SK-N-SH (cell line): ENCODE data around the gene ZNF692. TPM values are rescaled to one million over a fixed set of nuclear protein-coding genes. Genes with fewer than 3 reads are reported as not detected.
A peak's percentile ranks its signal among the peaks of the same experiment; 100 is the strongest.

Experiments
- CTCF ChIA-PET: fragments of 300-600, 350-600 bp; formaldehyde crosslinking; extraction: SDS; loops from one replicate; lab custom pipeline; 2021; lab: Yijun Ruan, JAX
- POLR2A ChIA-PET: fragments of 350-600 bp; sonication (Branson Sonifier 250); formaldehyde crosslinking; extraction: SDS; loops from one replicate; lab custom pipeline; 2020; ENCODE audit warnings: antibody characterized with exemption, inconsistent platforms; lab: Yijun Ruan, JAX
- DNase-seq: peaks from one replicate; pipeline ENCODE4 v3.0.0; 2012
- H2AFZ ChIP-seq: fragments of 200-600 bp; sonication (generic); 2 replicates; pipeline ENCODE4 v1.8.1; 2016; ENCODE audit warnings: antibody characterized with exemption, mild to moderate bottlenecking, low read depth
- H3F3A ChIP-seq: fragments of 200-600 bp; sonication (generic); replicated peaks from 2 replicates; pipeline ENCODE3; 2016; ENCODE audit warnings: antibody characterized with exemption, mild to moderate bottlenecking; ENCODE audit not compliant: insufficient read depth
- H3K27ac ChIP-seq, 2 experiments: fragments of 200-500 bp in 1 of 2; fragments of 200-600 bp in 1 of 2; sonication (Bioruptor generic) in 1 of 2; sonication (generic), shearing (Covaris generic) in 1 of 2; 2 replicates each; pipeline versions ENCODE4 v1.5.1 to v1.6.1; 2014 to 2016; ENCODE audit warnings: low read depth in 2 of 2, inconsistent platforms in 1 of 2, low read length in 1 of 2, mild to moderate bottlenecking in 1 of 2, mixed read lengths in 1 of 2
- H3K27me3 ChIP-seq: fragments of 200-600 bp; sonication (generic), shearing (Covaris generic); 2 replicates; pipeline ENCODE4 v1.6.1; 2016; ENCODE audit warnings: mixed run types; ENCODE audit not compliant: insufficient read depth
- H3K36me3 ChIP-seq, 2 experiments: fragments of 200-500 bp in 1 of 2; fragments of 200-600 bp in 1 of 2; sonication (Bioruptor generic) in 1 of 2; sonication (generic) in 1 of 2; replicated peaks in 1 of 2; 2 replicates each; pipeline versions ENCODE3 to v1.5.1; 2014 to 2016; ENCODE audit warnings: low read length in 1 of 2, mild to moderate bottlenecking in 1 of 2; ENCODE audit not compliant: insufficient read depth in 2 of 2, control insufficient read depth in 1 of 2
- H3K4me1 ChIP-seq, 2 experiments: fragments of 200-500 bp in 1 of 2; fragments of 200-600 bp in 1 of 2; sonication (Bioruptor generic) in 1 of 2; sonication (generic), shearing (Covaris generic) in 1 of 2; 2 replicates each; pipeline versions ENCODE4 v1.5.1 to v1.6.1; 2014 to 2016; ENCODE audit warnings: low read depth in 1 of 2, low read length in 1 of 2, mixed run types in 1 of 2; ENCODE audit not compliant: insufficient read depth in 2 of 2, control insufficient read depth in 1 of 2
- H3K4me2 ChIP-seq: fragments of 200-600 bp; sonication (generic), shearing (Covaris generic); 2 replicates; pipeline ENCODE4 v1.6.1; 2017; ENCODE audit warnings: mixed run types
- H3K4me3 ChIP-seq, 2 experiments: fragments of 200-500 bp in 1 of 2; fragments of 200-600 bp in 1 of 2; sonication (Bioruptor generic) in 1 of 2; sonication (generic), shearing (Covaris generic) in 1 of 2; 2 replicates each; pipeline versions ENCODE4 v1.5.1 to v1.8.1; 2014 to 2016; ENCODE audit warnings: low read depth in 2 of 2, inconsistent platforms in 1 of 2, low read length in 1 of 2, mild to moderate bottlenecking in 1 of 2, mixed read lengths in 1 of 2, moderate library complexity in 1 of 2
- H3K79me2 ChIP-seq: fragments of 200-600 bp; sonication (generic); 2 replicates; pipeline ENCODE4 v1.8.1; 2017; ENCODE audit warnings: mild to moderate bottlenecking; ENCODE audit not compliant: insufficient read depth
- H3K9ac ChIP-seq: fragments of 200-600 bp; sonication (generic); 2 replicates; pipeline ENCODE4 v1.6.1; 2017; ENCODE audit warnings: mixed run types
- H3K9me2 ChIP-seq: fragments of 200-600 bp; sonication (generic); 2 replicates; pipeline ENCODE4 v1.6.1; 2017; ENCODE audit warnings: mixed run types
- H3K9me3 ChIP-seq: fragments of 200-600 bp; sonication (generic); 2 replicates; pipeline ENCODE4 v1.6.1; 2017; ENCODE audit warnings: mixed run types, mild to moderate bottlenecking, moderate library complexity
- H4K20me1 ChIP-seq: fragments of 200-600 bp; sonication (generic); 2 replicates; pipeline ENCODE4 v1.6.1; 2017; ENCODE audit warnings: mild to moderate bottlenecking, mixed run types; ENCODE audit not compliant: insufficient read depth
- FOSL2 ChIP-seq: IDR thresholded peaks from 2 replicates; pipeline ENCODE4 v1.4.0; 2012; ENCODE audit warnings: low read depth, mild to moderate bottlenecking, moderate library complexity, borderline replicate concordance
- FOXJ3 ChIP-seq: sonication (generic); formaldehyde crosslinking; IDR thresholded peaks from 2 replicates; pipeline ENCODE4 v1.5.1; 2020; ENCODE audit warnings: mild to moderate bottlenecking, missing genetic modification reagents
- FOXM1 ChIP-seq: IDR thresholded peaks from 2 replicates; pipeline ENCODE4 v1.4.0; 2012; ENCODE audit warnings: low read depth, mild to moderate bottlenecking
- JUND ChIP-seq: IDR thresholded peaks from 2 replicates; pipeline ENCODE4 v1.4.0; 2012
- MEF2A ChIP-seq: IDR thresholded peaks from 2 replicates; pipeline ENCODE4 v1.4.0; 2012; ENCODE audit warnings: low read depth, borderline replicate concordance
- RAD21 ChIP-seq: IDR thresholded peaks from 2 replicates; pipeline ENCODE4 v1.6.1; 2012; ENCODE audit warnings: mild to moderate bottlenecking, low read length
- RCOR1 ChIP-seq: fragments of 150-350 bp; IDR thresholded peaks from 2 replicates; pipeline ENCODE4 v1.6.1; 2017; ENCODE audit warnings: antibody characterized with exemption, low read length
- RXRA ChIP-seq: IDR thresholded peaks from 2 replicates; pipeline ENCODE4 v1.4.0; 2012; ENCODE audit warnings: low read depth, mild to moderate bottlenecking, borderline replicate concordance
- SMC3 ChIP-seq: IDR thresholded peaks from 2 replicates; pipeline ENCODE4 v1.6.1; 2012; ENCODE audit warnings: low read depth, low read length, improper control_type of control experiment
- TCF12 ChIP-seq: IDR thresholded peaks from 2 replicates; pipeline ENCODE4 v1.4.0; 2012
- USF1 ChIP-seq: IDR thresholded peaks from 2 replicates; pipeline ENCODE4 v1.4.0; 2012; ENCODE audit warnings: low read depth, borderline replicate concordance
- WGBS: methylation state at CpG from one replicate; pipeline ENCODE4 v1.1.6; 2017; ENCODE audit warnings: low lambda C conversion rate; 5-methylcytosine and 5-hydroxymethylcytosine counted together
- polyA plus RNA-seq, 3 experiments: library from polyadenylated mRNA; depleted of rRNA; stranded (reverse); fragments of >200 nt; gene quantifications; 2 replicates each; pipeline ENCODE4 v1.2.3, GENCODE V29; 2012
- TF ChIP-seq, protein P1 (sequence below): fragments of 150-350 bp; IDR thresholded peaks from 2 replicates; pipeline ENCODE4 v1.6.1; 2017; ENCODE audit warnings: antibody characterized with exemption, low read length, low read depth, borderline replicate concordance
- TF ChIP-seq, protein P2 (sequence below): IDR thresholded peaks from 2 replicates; pipeline ENCODE4 v1.4.0; 2012; ENCODE audit warnings: low read depth, borderline replicate concordance

The ZNF692 gene
- polyA plus RNA-seq, 1 of the 3 experiments (the other 2 are of a cell fraction), result 47.0 TPM

DNA sequence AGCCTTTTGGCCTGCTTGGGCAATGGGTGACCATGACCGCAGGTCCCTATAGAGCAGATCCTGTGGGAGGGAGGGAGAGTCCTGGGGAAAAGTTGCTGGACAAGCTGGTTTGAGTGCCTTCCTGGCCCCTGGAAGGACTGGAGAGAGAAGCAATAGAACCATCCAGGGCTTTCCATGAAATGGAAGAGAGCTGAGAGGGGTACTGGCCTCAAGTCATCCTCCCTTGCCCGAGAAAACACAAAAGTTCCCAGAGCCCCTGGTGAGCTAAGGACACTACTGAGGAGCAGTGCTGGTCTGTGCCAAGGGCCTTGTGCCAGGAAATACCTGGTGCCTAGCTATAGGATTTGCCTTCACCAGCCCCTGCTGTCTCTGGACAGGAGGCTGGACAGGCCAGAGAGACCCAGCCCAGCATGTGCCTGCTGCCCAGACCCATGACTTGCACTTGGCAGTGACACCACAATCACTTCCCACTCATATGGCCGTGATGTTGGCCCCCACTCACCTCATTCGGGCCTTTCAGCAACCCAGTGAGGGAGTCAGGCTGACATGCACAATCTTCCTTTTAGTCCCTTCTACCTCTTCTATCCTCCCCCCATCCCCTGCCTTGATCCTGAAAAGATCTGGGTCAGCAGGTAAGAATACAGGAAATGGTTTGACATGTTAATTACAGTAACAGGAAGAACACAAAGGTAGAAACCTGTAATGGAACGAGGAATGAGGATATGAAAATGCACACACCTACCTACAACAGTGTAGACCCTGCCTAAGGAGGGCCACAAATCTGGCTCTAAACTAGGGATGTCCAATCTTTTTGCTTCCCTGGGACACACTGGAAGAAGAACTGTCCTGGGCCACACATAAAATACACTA, 40.1 kb downstream of the ZNF692 start:
- POLR2A ChIA-PET, result no interaction called here
- H3K9me3 ChIP-seq, result no peaks in the 10 kb centered on the region
- CTCF ChIA-PET, result interaction anchor here (0.7 to 2.4 kb wide), 3 partner anchors 11 to 23 kb away, joined by 3 to 7 read pairs (median 3); no protein-coding TSS in a partner anchor
- H3K79me2 ChIP-seq, result peaks cover 64% of the 10 kb centered on the region
- no peak for TF ChIP-seq RXRA
- no peak for TF ChIP-seq FOXJ3
- TF ChIP-seq FOSL2, result no peak
- TF ChIP-seq, protein P1, sequence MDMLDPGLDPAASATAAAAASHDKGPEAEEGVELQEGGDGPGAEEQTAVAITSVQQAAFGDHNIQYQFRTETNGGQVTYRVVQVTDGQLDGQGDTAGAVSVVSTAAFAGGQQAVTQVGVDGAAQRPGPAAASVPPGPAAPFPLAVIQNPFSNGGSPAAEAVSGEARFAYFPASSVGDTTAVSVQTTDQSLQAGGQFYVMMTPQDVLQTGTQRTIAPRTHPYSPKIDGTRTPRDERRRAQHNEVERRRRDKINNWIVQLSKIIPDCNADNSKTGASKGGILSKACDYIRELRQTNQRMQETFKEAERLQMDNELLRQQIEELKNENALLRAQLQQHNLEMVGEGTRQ, result no peak
- TF ChIP-seq RCOR1, result no peak
- no peak for TF ChIP-seq FOXM1
- TF ChIP-seq, protein P2, sequence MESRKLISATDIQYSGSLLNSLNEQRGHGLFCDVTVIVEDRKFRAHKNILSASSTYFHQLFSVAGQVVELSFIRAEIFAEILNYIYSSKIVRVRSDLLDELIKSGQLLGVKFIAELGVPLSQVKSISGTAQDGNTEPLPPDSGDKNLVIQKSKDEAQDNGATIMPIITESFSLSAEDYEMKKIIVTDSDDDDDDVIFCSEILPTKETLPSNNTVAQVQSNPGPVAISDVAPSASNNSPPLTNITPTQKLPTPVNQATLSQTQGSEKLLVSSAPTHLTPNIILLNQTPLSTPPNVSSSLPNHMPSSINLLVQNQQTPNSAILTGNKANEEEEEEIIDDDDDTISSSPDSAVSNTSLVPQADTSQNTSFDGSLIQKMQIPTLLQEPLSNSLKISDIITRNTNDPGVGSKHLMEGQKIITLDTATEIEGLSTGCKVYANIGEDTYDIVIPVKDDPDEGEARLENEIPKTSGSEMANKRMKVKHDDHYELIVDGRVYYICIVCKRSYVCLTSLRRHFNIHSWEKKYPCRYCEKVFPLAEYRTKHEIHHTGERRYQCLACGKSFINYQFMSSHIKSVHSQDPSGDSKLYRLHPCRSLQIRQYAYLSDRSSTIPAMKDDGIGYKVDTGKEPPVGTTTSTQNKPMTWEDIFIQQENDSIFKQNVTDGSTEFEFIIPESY, result no peak
- no peak for TF ChIP-seq SMC3
- TF ChIP-seq USF1, result no peak
- TF ChIP-seq TCF12, result no peak
- no peak for TF ChIP-seq JUND
- TF ChIP-seq, all 33 proteins: peak for 0
- peaks cover 25 to 53% of the 10 kb centered on the region in 2 experiments for H3K36me3 ChIP-seq
- H3K27ac ChIP-seq, result no peak overlapping the region
- peaks cover 18% of the 10 kb centered on the region for H3F3A ChIP-seq
- peaks cover 6% of the 10 kb centered on the region; the same call in 1 of the 2 replicates for H4K20me1 ChIP-seq
- no peak overlapping the region for H3K4me2 ChIP-seq
- H2AFZ ChIP-seq, result no peak overlapping the region
- no peak overlapping the region for H3K9ac ChIP-seq
- H3K27me3 ChIP-seq, result no peaks in the 10 kb centered on the region
- DNase-seq, result peak; percentile 3
- H3K9me2 ChIP-seq, result no peaks in the 10 kb centered on the region
- WGBS, result 92% methylated on average over 4 of the region's 5 CpGs
- H3K4me3 ChIP-seq, result no peak overlapping the region
- peaks cover 19 to 31% of the 10 kb centered on the region in 2 experiments for H3K4me1 ChIP-seq

DNA sequence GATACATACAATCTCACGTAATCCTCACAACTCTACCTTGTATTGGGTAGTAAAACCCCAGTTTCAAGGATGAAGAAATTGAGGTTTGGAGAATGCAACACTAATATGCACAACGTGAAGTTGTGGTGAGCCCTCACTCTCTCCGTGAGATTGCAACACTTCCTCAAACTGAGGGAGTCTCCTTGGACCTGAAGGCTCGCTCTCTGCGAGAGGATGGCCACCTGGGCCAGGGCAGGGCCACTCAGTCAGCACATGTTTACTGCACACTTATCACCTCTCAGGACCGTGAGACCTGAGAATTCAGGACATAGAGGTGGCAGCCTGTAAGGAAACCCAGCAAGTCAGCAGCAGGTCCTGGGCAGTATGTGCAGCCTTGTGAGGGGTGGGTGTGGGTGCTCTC, 41.8 kb downstream of the ZNF692 start:
- ChIA-PET POLR2A (no interaction called here), CTCF (no interaction called here)
- Histone ChIP-seq H3K4me3 (no peak overlapping the region), H2AFZ (no peak overlapping the region), H3K4me1 (peaks cover 10 to 17% of the 10 kb centered on the region in 2 experiments; a peak in 3 of 4 replicates), H3K27me3 (no peaks in the 10 kb centered on the region), H3K36me3 (peaks cover 21 to 66% of the 10 kb centered on the region in 2 experiments), H3K9me2 (no peaks in the 10 kb centered on the region), H3K9me3 (no peaks in the 10 kb centered on the region), H3K79me2 (peaks cover 51% of the 10 kb centered on the region), H4K20me1 (peaks cover 6% of the 10 kb centered on the region; the same call in 1 of the 2 replicates), H3F3A (peaks cover 6% of the 10 kb centered on the region), H3K27ac (no peak overlapping the region), H3K9ac (no peak overlapping the region), H3K4me2 (no peak overlapping the region)
- no peak for DNase-seq
- WGBS, result 87% methylated on average over 6 of the region's 6 CpGs
- TF ChIP-seq, protein P1, result no peak
- TF ChIP-seq MEF2A (no peak), USF1 (no peak), RAD21 (no peak)
